ENCODE measurements around the gene RNF123.

Gene RNF123

GRCh38 chr3:49659756-49660155 is 29.6 kb upstream of the RNF123 start:
- no peak for DNase-seq

- no peak for DNase-seq
Measured at GRCh38 chr3:49661281-49661680, 28.1 kb upstream of the RNF123 start.

- DNase-seq = no peak
Measured at GRCh38 chr3:49662021-49662420, 27.3 kb upstream of the RNF123 start.

GRCh38 chr3:49662720-49663413 is 26.5 kb upstream of the RNF123 start:
- DNase-seq = no peak

GRCh38 chr3:49663831-49664230 is 25.5 kb upstream of the RNF123 start:
- DNase-seq = no peak

GRCh38 chr3:49664300-49664699 is 25.1 kb upstream of the RNF123 start:
- no peak for DNase-seq

- no peak for DNase-seq
Measured at GRCh38 chr3:49665822-49666519, 23.4 kb upstream of the RNF123 start.

GRCh38 chr3:49666592-49666991 is 22.8 kb upstream of the RNF123 start:
- peak; percentile 40 for DNase-seq

GRCh38 chr3:49667701-49668413 is 21.5 kb upstream of the RNF123 start:
- DNase-seq = no peak

- no peak for DNase-seq
Measured at GRCh38 chr3:49668414-49668797, 21.0 kb upstream of the RNF123 start.

GRCh38 chr3:49668861-49669260 is 20.5 kb upstream of the RNF123 start:
- DNase-seq = peak; percentile 15

- DNase-seq = no peak
Measured at GRCh38 chr3:49669352-49669751, 20.0 kb upstream of the RNF123 start.

- no peak for DNase-seq
Measured at GRCh38 chr3:49670940-49671290, 18.4 kb upstream of the RNF123 start.

- peak; percentile 50 for DNase-seq
Measured at GRCh38 chr3:49671291-49672288, 17.8 kb upstream of the RNF123 start.

- no peak for DNase-seq
Measured at GRCh38 chr3:49673121-49673714, 16.1 kb upstream of the RNF123 start.

GRCh38 chr3:49673715-49674496 is 15.5 kb upstream of the RNF123 start, which contains the start of gene APEH:
Gene APEH, plus strand, starts transcription at chr3:49674351. Its CDS starts 51 bp downstream, at chr3:49674402.
- DNase-seq = peak; percentile 98

- no peak for DNase-seq
Measured at GRCh38 chr3:49674497-49674983, 14.8 kb upstream of the RNF123 start.

GRCh38 chr3:49675912-49676311 is 13.4 kb upstream of the RNF123 start:
- no peak for DNase-seq

- no peak for DNase-seq
Measured at GRCh38 chr3:49680493-49681231, 8.7 kb upstream of the RNF123 start.

- DNase-seq = no peak
Measured at GRCh38 chr3:49681232-49681522, 8.2 kb upstream of the RNF123 start.

GRCh38 chr3:49681543-49681942 is 7.8 kb upstream of the RNF123 start:
- no peak for DNase-seq
